WTC11 (cell line): ENCODE measurements around the gene DDB1. TPM values are rescaled to one million over a fixed set of nuclear protein-coding genes. Genes with fewer than 3 reads are reported as not detected.

Source experiments
- ATAC-seq: fragments of 200-7000 bp; cut with Tn5 transposase; 2 replicates; pipeline ENCODE4 v1.10.0; 2021; ENCODE audit warnings: mild to moderate bottlenecking, moderate library complexity
- CTCF ChIA-PET: fragments of 300-600 bp; sonication (Branson Sonifier 250); formaldehyde crosslinking; loops from one replicate; lab custom pipeline; 2021; ENCODE audit warnings: antibody characterized with exemption; lab: Charles Lee
- POLR2A ChIA-PET: fragments of 350-600 bp; sonication (Branson Sonifier 250); formaldehyde crosslinking; loops from one replicate; lab custom pipeline; 2021; ENCODE audit warnings: antibody characterized with exemption; lab: Charles Lee
- DNase-seq: peaks from one replicate; pipeline ENCODE4 v3.0.0; 2021; ENCODE audit warnings: low spot score
- H3K27ac Mint-ChIP-seq: 2 replicates; pipeline ENCODE4 v1.8.0; 2021; ENCODE audit warnings: mixed read lengths
- H3K27me3 Mint-ChIP-seq: 2 replicates; pipeline ENCODE4 v1.8.0; 2021; ENCODE audit warnings: low read depth, mild to moderate bottlenecking, moderate library complexity, mixed read lengths
- H3K36me3 Mint-ChIP-seq: 2 replicates; pipeline ENCODE4 v1.8.0; 2021; ENCODE audit warnings: mixed read lengths
- H3K4me1 Mint-ChIP-seq: 2 replicates; pipeline ENCODE4 v1.8.0; 2022; ENCODE audit warnings: mixed read lengths
- H3K4me3 Mint-ChIP-seq: 2 replicates; pipeline ENCODE4 v1.8.0; 2021; ENCODE audit warnings: mild to moderate bottlenecking, moderate library complexity, mixed read lengths
- H3K9me3 Mint-ChIP-seq: 2 replicates; pipeline ENCODE4 v1.8.0; 2021; ENCODE audit warnings: mixed read lengths
- AFF4 ChIP-seq: sonication (generic); formaldehyde crosslinking; IDR thresholded peaks from 2 replicates; pipeline ENCODE4 v1.8.1; 2023; ENCODE audit warnings: mild to moderate bottlenecking, missing genetic modification reagents, borderline replicate concordance
- CBFB ChIP-seq: sonication (generic); formaldehyde crosslinking; IDR thresholded peaks from 2 replicates; pipeline ENCODE4 v1.8.1; 2022; ENCODE audit warnings: mild to moderate bottlenecking, low read depth, missing genetic modification reagents
- CREB1 ChIP-seq: sonication (generic); formaldehyde crosslinking; IDR thresholded peaks from 2 replicates; pipeline ENCODE4 v1.8.0; 2023; ENCODE audit warnings: mild to moderate bottlenecking, missing genetic modification reagents
- FOXK1 ChIP-seq: sonication (generic); formaldehyde crosslinking; IDR thresholded peaks from 2 replicates; pipeline ENCODE4 v1.8.0; 2022; ENCODE audit warnings: mild to moderate bottlenecking, moderate library complexity, missing genetic modification reagents
- GABPB1 ChIP-seq: sonication (generic); formaldehyde crosslinking; IDR thresholded peaks from 2 replicates; pipeline ENCODE4 v1.8.1; 2023; ENCODE audit warnings: mild to moderate bottlenecking, missing genetic modification reagents
- HMGA2 ChIP-seq: fragments of 250-450 bp; sonication (Bioruptor Pico); IDR thresholded peaks from 2 replicates; pipeline ENCODE4 v1.4.0; 2021; ENCODE audit warnings: mild to moderate bottlenecking, moderate library complexity
- IRF1 ChIP-seq: sonication (generic); formaldehyde crosslinking; IDR thresholded peaks from 2 replicates; pipeline ENCODE4 v1.8.0; 2023; ENCODE audit warnings: missing genetic modification reagents
- JUN ChIP-seq: sonication (generic); formaldehyde crosslinking; IDR thresholded peaks from 2 replicates; pipeline ENCODE4 v1.8.0; 2023; ENCODE audit warnings: mild to moderate bottlenecking, missing genetic modification reagents
- MXD4 ChIP-seq: fragments of 250-450 bp; sonication (Bioruptor Pico); IDR thresholded peaks from 2 replicates; pipeline ENCODE4 v1.8.0; 2021; ENCODE audit warnings: mild to moderate bottlenecking, moderate library complexity, borderline replicate concordance
- PRRX2 ChIP-seq: fragments of 250-450 bp; sonication (Bioruptor Pico); IDR thresholded peaks from 2 replicates; pipeline ENCODE4 v1.8.0; 2021; ENCODE audit warnings: mild to moderate bottlenecking
- SMAD3 ChIP-seq: sonication (generic); formaldehyde crosslinking; IDR thresholded peaks from 2 replicates; pipeline ENCODE4 v1.8.0; 2022; ENCODE audit warnings: missing genetic modification reagents, mild to moderate bottlenecking, borderline replicate concordance
- STAT6 ChIP-seq: sonication (generic); formaldehyde crosslinking; conservative IDR thresholded peaks from 2 replicates; pipeline ENCODE4 v1.8.1; 2023; ENCODE audit warnings: mild to moderate bottlenecking, low read depth, missing genetic modification reagents, moderate library complexity
- ZNF121 ChIP-seq: sonication (generic); formaldehyde crosslinking; IDR thresholded peaks from 2 replicates; pipeline ENCODE4 v1.8.0; 2023; ENCODE audit warnings: missing genetic modification reagents
- ZNF232 ChIP-seq: sonication (generic); formaldehyde crosslinking; IDR thresholded peaks from 2 replicates; pipeline ENCODE4 v1.8.0; 2022; ENCODE audit warnings: mild to moderate bottlenecking, missing genetic modification reagents
- ZSCAN18 ChIP-seq: fragments of 250-450 bp; sonication (Bioruptor Pico); IDR thresholded peaks from 2 replicates; pipeline ENCODE4 v2.1.2; 2022; ENCODE audit warnings: mild to moderate bottlenecking, moderate library complexity
- total RNA-seq: library from RNA; stranded (reverse); gene quantifications from 3 replicates; pipeline ENCODE4 v1.2.3, GENCODE V29; 2021
- TF ChIP-seq, protein P1 (sequence below): sonication (generic); formaldehyde crosslinking; IDR thresholded peaks from 2 replicates; pipeline ENCODE4 v1.8.0; 2022; ENCODE audit warnings: mild to moderate bottlenecking, missing genetic modification reagents
- TF ChIP-seq, protein P2 (sequence below): sonication (generic); formaldehyde crosslinking; IDR thresholded peaks from 2 replicates; pipeline ENCODE4 v1.8.1; 2023; ENCODE audit warnings: mild to moderate bottlenecking, missing genetic modification reagents
- TF ChIP-seq, protein P3 (sequence below): sonication (generic); formaldehyde crosslinking; IDR thresholded peaks from 2 replicates; pipeline ENCODE4 v1.8.1; 2023; ENCODE audit warnings: mild to moderate bottlenecking, missing genetic modification reagents, moderate library complexity
- TF ChIP-seq, protein P4 (sequence below): fragments of 250-450 bp; sonication (Bioruptor Pico); IDR thresholded peaks from 2 replicates; pipeline ENCODE4 v1.9.0; 2021; ENCODE audit warnings: mild to moderate bottlenecking
- TF ChIP-seq, protein P5 (sequence below): sonication (generic); formaldehyde crosslinking; IDR thresholded peaks from 2 replicates; pipeline ENCODE4 v1.8.0; 2022; ENCODE audit warnings: mild to moderate bottlenecking, missing genetic modification reagents

The DDB1 gene
- total RNA-seq, 1 experiment from 2014 or later: 316 TPM

- TF ChIP-seq, protein P1, sequence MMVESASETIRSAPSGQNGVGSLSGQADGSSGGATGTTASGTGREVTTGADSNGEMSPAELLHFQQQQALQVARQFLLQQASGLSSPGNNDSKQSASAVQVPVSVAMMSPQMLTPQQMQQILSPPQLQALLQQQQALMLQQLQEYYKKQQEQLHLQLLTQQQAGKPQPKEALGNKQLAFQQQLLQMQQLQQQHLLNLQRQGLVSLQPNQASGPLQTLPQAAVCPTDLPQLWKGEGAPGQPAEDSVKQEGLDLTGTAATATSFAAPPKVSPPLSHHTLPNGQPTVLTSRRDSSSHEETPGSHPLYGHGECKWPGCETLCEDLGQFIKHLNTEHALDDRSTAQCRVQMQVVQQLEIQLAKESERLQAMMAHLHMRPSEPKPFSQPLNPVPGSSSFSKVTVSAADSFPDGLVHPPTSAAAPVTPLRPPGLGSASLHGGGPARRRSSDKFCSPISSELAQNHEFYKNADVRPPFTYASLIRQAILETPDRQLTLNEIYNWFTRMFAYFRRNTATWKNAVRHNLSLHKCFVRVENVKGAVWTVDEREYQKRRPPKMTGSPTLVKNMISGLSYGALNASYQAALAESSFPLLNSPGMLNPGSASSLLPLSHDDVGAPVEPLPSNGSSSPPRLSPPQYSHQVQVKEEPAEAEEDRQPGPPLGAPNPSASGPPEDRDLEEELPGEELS (CRISPR knock-in tag): no peak
- TF ChIP-seq CREB1 (CRISPR knock-in tag) (no peak), ZSCAN18 (CRISPR knock-in tag) (no peak), ZNF232 (CRISPR knock-in tag) (no peak)
Observed at GRCh38 chr11:61270354-61271076, 62.4 kb downstream of the DDB1 start (continued).

DNA sequence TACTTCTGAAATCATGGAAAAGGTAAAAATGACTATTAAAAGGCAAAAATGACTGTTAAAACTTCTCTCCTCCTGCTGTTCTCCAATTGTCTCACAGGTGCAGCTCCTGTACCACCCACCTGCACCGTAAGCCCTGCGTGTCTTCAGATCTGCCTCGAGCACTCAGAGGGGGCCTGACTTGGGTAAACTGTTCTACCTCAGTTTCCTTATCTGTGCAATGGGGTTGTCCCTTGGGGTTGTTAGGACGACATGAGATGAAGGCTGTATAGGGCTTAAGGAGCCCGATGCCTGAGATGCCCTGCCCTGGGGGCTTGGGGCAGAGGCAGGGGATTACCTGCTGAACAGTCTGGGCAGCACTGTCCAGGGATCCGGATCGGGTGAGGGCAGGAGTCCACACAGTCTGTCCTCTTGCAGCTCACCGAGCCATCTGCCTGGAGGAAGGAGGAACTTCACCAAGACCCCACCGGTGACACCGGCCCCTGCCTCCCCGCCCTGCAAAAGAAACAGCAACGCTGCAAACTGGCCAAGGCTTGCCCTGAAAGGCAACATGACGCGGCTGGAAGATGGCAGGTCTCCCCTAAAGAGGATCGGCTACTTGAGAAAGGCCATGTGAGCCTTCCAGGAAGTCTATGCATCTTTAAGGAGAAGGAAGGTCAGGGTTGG, 64.2 kb downstream of the DDB1 start:
- Mint-ChIP-seq H3K27ac (no peak overlapping the region), H3K36me3 (peaks cover under 1% of the 10 kb centered on the region; the same call in 1 of the 2 replicates), H3K27me3 (no peaks in the 10 kb centered on the region), H3K4me1 (no peaks in the 10 kb centered on the region), H3K4me3 (no peak overlapping the region), H3K9me3 (no peaks in the 10 kb centered on the region)
- ATAC-seq (no peak), DNase-seq (no peak)
- ChIA-PET CTCF (no interaction called here), POLR2A (no interaction called here)
- TF ChIP-seq IRF1 (CRISPR knock-in tag) (no peak), MXD4 (CRISPR knock-in tag) (no peak), FOXK1 (CRISPR knock-in tag) (no peak), CBFB (CRISPR knock-in tag) (no peak), SMAD3 (no peak), GABPB1 (no peak), PRRX2 (no peak), AFF4 (no peak), STAT6 (CRISPR knock-in tag) (no peak), JUN (CRISPR knock-in tag) (no peak), HMGA2 (no peak), ZNF121 (CRISPR knock-in tag) (no peak)
- TF ChIP-seq, protein P2, sequence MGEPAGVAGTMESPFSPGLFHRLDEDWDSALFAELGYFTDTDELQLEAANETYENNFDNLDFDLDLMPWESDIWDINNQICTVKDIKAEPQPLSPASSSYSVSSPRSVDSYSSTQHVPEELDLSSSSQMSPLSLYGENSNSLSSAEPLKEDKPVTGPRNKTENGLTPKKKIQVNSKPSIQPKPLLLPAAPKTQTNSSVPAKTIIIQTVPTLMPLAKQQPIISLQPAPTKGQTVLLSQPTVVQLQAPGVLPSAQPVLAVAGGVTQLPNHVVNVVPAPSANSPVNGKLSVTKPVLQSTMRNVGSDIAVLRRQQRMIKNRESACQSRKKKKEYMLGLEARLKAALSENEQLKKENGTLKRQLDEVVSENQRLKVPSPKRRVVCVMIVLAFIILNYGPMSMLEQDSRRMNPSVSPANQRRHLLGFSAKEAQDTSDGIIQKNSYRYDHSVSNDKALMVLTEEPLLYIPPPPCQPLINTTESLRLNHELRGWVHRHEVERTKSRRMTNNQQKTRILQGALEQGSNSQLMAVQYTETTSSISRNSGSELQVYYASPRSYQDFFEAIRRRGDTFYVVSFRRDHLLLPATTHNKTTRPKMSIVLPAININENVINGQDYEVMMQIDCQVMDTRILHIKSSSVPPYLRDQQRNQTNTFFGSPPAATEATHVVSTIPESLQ (CRISPR knock-in tag): no peak
- TF ChIP-seq, protein P3, sequence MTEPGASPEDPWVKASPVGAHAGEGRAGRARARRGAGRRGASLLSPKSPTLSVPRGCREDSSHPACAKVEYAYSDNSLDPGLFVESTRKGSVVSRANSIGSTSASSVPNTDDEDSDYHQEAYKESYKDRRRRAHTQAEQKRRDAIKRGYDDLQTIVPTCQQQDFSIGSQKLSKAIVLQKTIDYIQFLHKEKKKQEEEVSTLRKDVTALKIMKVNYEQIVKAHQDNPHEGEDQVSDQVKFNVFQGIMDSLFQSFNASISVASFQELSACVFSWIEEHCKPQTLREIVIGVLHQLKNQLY (CRISPR knock-in tag): no peak
- TF ChIP-seq, protein P4, sequence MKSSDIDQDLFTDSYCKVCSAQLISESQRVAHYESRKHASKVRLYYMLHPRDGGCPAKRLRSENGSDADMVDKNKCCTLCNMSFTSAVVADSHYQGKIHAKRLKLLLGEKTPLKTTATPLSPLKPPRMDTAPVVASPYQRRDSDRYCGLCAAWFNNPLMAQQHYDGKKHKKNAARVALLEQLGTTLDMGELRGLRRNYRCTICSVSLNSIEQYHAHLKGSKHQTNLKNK (CRISPR knock-in tag): no peak
- TF ChIP-seq, protein P5, sequence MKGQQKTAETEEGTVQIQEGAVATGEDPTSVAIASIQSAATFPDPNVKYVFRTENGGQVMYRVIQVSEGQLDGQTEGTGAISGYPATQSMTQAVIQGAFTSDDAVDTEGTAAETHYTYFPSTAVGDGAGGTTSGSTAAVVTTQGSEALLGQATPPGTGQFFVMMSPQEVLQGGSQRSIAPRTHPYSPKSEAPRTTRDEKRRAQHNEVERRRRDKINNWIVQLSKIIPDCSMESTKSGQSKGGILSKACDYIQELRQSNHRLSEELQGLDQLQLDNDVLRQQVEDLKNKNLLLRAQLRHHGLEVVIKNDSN: no peak
